Neural cell (in vitro differentiated cells): ENCODE data around the gene TMEM171. TPM values are rescaled to one million over a fixed set of nuclear protein-coding genes. Genes with fewer than 3 reads are reported as not detected.

Experiments used
- H2AFZ ChIP-seq: fragments of 200-600, 300-800 bp; sonication (generic), shearing (Covaris generic); 2 replicates; pipeline ENCODE4 v1.6.0; 2014; ENCODE audit warnings: low read depth, mild to moderate bottlenecking, antibody characterized with exemption, low read length, moderate library complexity
- H3F3A ChIP-seq: fragments of 200-600 bp; shearing (Covaris generic); 2 replicates; pipeline ENCODE4 v1.6.1; 2016; ENCODE audit warnings: mild to moderate bottlenecking, moderate library complexity, mixed read lengths, antibody characterized with exemption, low read length; ENCODE audit not compliant: insufficient read depth, poor library complexity, severe bottlenecking
- H3K27ac ChIP-seq: fragments of 200-600, 300-800 bp; sonication (generic), shearing (Covaris generic); 2 replicates; pipeline ENCODE4 v1.5.1; 2014; ENCODE audit warnings: mild to moderate bottlenecking, low read length, moderate library complexity
- H3K27me3 ChIP-seq: fragments of 300-800, 200-600 bp; sonication (generic), shearing (Covaris generic); 2 replicates; pipeline ENCODE4 v1.6.0; 2014; ENCODE audit warnings: mild to moderate bottlenecking, low read depth, low read length, moderate library complexity; ENCODE audit not compliant: insufficient read depth
- H3K36me3 ChIP-seq: fragments of 300-800, 200-600 bp; sonication (generic), shearing (Covaris generic); 2 replicates; pipeline ENCODE4 v1.5.1; 2014; ENCODE audit warnings: mild to moderate bottlenecking, antibody characterized with exemption, low read length, moderate library complexity; ENCODE audit not compliant: insufficient read depth
- H3K4me2 ChIP-seq: fragments of 300-800, 200-600 bp; sonication (generic), shearing (Covaris generic); 2 replicates; pipeline ENCODE4 v1.6.0; 2014; ENCODE audit warnings: mild to moderate bottlenecking, low read length
- H3K4me3 ChIP-seq: fragments of 300-800, 200-600 bp; sonication (generic), shearing (Covaris generic); 2 replicates; pipeline ENCODE4 v1.5.1; 2014; ENCODE audit warnings: mild to moderate bottlenecking, low read length, moderate library complexity
- H3K79me2 ChIP-seq: fragments of 200-600 bp; shearing (Covaris generic); replicated peaks from 2 replicates; pipeline ENCODE4 v1.6.0; 2014; ENCODE audit warnings: mild to moderate bottlenecking, low read length, moderate library complexity; ENCODE audit not compliant: insufficient read depth
- H3K9ac ChIP-seq: fragments of 300-800, 200-600 bp; sonication (generic), shearing (Covaris generic); 2 replicates; pipeline ENCODE4 v1.6.1; 2016; ENCODE audit warnings: mild to moderate bottlenecking, low read length, mixed read lengths
- H3K9me2 ChIP-seq: fragments of 200-600 bp; shearing (Covaris generic); 2 replicates; pipeline ENCODE4 v1.6.1; 2016; ENCODE audit warnings: mild to moderate bottlenecking, low read length, mixed read lengths; ENCODE audit not compliant: insufficient read depth
- H3K9me3 ChIP-seq: fragments of 200-600, 300-800 bp; sonication (generic), shearing (Covaris generic); 2 replicates; pipeline ENCODE4 v1.6.1; 2016; ENCODE audit warnings: mild to moderate bottlenecking, mixed run types, low read length, moderate library complexity, mixed read lengths
- H4K20me1 ChIP-seq: fragments of 200-600 bp; shearing (Covaris generic); 2 replicates; pipeline ENCODE4 v1.6.1; 2016; ENCODE audit warnings: mild to moderate bottlenecking, mixed run types; ENCODE audit not compliant: insufficient read depth
- EP300 ChIP-seq: fragments of 450-650 bp; conservative IDR thresholded peaks from 2 replicates; pipeline ENCODE4 v1.6.1; 2014; ENCODE audit warnings: antibody characterized with exemption, mild to moderate bottlenecking, moderate library complexity; ENCODE audit not compliant: poor library complexity, severe bottlenecking
- EZH2 ChIP-seq: fragments of 200-600, 300-800 bp; shearing (Covaris generic), sonication (generic); IDR thresholded peaks from 2 replicates; pipeline ENCODE4 v1.6.1; 2014; ENCODE audit warnings: antibody characterized with exemption, low read length, borderline replicate concordance, mild to moderate bottlenecking; ENCODE audit not compliant: insufficient read depth, poor library complexity, severe bottlenecking
- MXI1 ChIP-seq: fragments of 450-650 bp; conservative IDR thresholded peaks from 2 replicates; pipeline ENCODE4 v1.6.1; 2014; ENCODE audit warnings: antibody characterized with exemption, mild to moderate bottlenecking; ENCODE audit not compliant: poor library complexity, severe bottlenecking
- POLR2AphosphoS5 ChIP-seq: IDR thresholded peaks from 2 replicates; pipeline ENCODE4 v1.6.1; 2012
- RAD21 ChIP-seq: fragments of 450-650 bp; conservative IDR thresholded peaks from 2 replicates; pipeline ENCODE4 v1.6.1; 2014; ENCODE audit warnings: antibody characterized with exemption, mild to moderate bottlenecking, moderate library complexity
- SMC3 ChIP-seq: fragments of 450-650 bp; conservative IDR thresholded peaks from 2 replicates; pipeline ENCODE4 v1.6.1; 2014; ENCODE audit warnings: antibody characterized with exemption, mild to moderate bottlenecking, moderate library complexity; ENCODE audit not compliant: poor library complexity
- TAF1 ChIP-seq: IDR thresholded peaks from 2 replicates; pipeline ENCODE4 v1.6.1; 2012; ENCODE audit warnings: low read depth
- polyA plus RNA-seq: library from polyadenylated mRNA; depleted of rRNA; stranded (reverse); fragments of >200 nt; gene quantifications from 2 replicates; pipeline ENCODE4 v1.2.3, GENCODE V29; 2014
- TF ChIP-seq, protein P1 (sequence below): IDR thresholded peaks from 2 replicates; pipeline ENCODE4 v1.6.1; 2012; ENCODE audit warnings: borderline replicate concordance
- TF ChIP-seq, protein P2 (sequence below): fragments of 450-650 bp; IDR thresholded peaks from 2 replicates; pipeline ENCODE4 v1.5.1; 2014; ENCODE audit warnings: antibody characterized with exemption, mild to moderate bottlenecking, moderate library complexity; ENCODE audit not compliant: poor library complexity, severe bottlenecking

TMEM171 gene
- polyA plus RNA-seq, 1 donor from 2014 or later, result not detected

DNA sequence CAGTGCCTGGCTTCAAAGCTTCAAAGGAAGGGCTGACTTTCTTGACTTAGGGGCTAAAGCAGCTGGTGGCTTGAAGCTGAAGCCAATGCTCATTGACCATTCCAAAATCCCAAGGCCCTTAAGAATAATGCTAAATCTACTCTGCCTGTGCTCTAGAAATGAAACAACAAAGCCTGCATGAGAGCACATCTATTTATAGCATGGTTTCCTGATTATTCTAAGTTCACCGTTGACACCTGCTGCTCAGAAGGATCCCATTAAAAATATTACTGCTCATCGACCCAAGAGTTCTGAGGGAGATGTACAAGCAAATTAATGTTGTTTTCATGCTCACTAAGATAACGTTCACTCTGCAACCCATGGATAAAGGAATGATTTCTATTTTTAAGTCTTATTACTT, 59.4 kb downstream of the TMEM171 start:
- Histone ChIP-seq H3K27ac (no peak overlapping the region), H3K36me3 (no peaks in the 10 kb centered on the region), H2AFZ (no peak overlapping the region), H3K27me3 (no peaks in the 10 kb centered on the region), H4K20me1 (no peaks in the 10 kb centered on the region), H3K4me2 (no peak overlapping the region), H3F3A (no peaks in the 10 kb centered on the region), H3K79me2 (no peaks in the 10 kb centered on the region), H3K9me2 (no peaks in the 10 kb centered on the region), H3K4me3 (no peak overlapping the region), H3K9ac (no peak overlapping the region), H3K9me3 (no peaks in the 10 kb centered on the region)
- TF ChIP-seq EZH2, result no peak
- TF ChIP-seq SMC3, result no peak
- no peak for TF ChIP-seq POLR2AphosphoS5
- TF ChIP-seq MXI1, result no peak
- TF ChIP-seq, protein P1, sequence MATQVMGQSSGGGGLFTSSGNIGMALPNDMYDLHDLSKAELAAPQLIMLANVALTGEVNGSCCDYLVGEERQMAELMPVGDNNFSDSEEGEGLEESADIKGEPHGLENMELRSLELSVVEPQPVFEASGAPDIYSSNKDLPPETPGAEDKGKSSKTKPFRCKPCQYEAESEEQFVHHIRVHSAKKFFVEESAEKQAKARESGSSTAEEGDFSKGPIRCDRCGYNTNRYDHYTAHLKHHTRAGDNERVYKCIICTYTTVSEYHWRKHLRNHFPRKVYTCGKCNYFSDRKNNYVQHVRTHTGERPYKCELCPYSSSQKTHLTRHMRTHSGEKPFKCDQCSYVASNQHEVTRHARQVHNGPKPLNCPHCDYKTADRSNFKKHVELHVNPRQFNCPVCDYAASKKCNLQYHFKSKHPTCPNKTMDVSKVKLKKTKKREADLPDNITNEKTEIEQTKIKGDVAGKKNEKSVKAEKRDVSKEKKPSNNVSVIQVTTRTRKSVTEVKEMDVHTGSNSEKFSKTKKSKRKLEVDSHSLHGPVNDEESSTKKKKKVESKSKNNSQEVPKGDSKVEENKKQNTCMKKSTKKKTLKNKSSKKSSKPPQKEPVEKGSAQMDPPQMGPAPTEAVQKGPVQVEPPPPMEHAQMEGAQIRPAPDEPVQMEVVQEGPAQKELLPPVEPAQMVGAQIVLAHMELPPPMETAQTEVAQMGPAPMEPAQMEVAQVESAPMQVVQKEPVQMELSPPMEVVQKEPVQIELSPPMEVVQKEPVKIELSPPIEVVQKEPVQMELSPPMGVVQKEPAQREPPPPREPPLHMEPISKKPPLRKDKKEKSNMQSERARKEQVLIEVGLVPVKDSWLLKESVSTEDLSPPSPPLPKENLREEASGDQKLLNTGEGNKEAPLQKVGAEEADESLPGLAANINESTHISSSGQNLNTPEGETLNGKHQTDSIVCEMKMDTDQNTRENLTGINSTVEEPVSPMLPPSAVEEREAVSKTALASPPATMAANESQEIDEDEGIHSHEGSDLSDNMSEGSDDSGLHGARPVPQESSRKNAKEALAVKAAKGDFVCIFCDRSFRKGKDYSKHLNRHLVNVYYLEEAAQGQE, result no peak
- TF ChIP-seq, protein P2, sequence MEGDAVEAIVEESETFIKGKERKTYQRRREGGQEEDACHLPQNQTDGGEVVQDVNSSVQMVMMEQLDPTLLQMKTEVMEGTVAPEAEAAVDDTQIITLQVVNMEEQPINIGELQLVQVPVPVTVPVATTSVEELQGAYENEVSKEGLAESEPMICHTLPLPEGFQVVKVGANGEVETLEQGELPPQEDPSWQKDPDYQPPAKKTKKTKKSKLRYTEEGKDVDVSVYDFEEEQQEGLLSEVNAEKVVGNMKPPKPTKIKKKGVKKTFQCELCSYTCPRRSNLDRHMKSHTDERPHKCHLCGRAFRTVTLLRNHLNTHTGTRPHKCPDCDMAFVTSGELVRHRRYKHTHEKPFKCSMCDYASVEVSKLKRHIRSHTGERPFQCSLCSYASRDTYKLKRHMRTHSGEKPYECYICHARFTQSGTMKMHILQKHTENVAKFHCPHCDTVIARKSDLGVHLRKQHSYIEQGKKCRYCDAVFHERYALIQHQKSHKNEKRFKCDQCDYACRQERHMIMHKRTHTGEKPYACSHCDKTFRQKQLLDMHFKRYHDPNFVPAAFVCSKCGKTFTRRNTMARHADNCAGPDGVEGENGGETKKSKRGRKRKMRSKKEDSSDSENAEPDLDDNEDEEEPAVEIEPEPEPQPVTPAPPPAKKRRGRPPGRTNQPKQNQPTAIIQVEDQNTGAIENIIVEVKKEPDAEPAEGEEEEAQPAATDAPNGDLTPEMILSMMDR, result no peak
- no peak for TF ChIP-seq EP300
- TF ChIP-seq TAF1, result no peak
- TF ChIP-seq RAD21, result no peak

DNA sequence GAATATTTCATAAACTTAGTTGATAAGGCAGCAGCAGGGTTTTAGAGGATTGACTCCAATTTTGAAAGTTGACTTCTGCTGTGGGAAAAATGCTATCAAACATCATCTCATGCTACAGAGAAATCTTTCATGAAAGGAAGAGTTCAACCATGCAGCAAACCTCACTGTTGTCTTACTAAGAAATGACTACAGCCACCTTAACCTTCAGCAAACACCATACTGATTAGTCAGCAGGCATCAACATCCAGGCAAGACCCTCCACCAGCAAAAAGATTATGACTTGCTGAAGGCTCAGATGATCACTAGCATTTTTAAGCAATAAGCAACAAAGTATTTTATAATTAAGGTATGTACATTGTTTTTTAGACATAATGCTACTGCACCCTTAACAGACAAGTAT, 60.2 kb downstream of the TMEM171 start:
- H4K20me1 ChIP-seq, result no peaks in the 10 kb centered on the region
- no peak overlapping the region for H3K9ac ChIP-seq
- H3K9me2 ChIP-seq, result no peaks in the 10 kb centered on the region
- no peak overlapping the region for H3K27ac ChIP-seq
- no peaks in the 10 kb centered on the region for H3K36me3 ChIP-seq
- no peaks in the 10 kb centered on the region for H3K79me2 ChIP-seq
- no peak overlapping the region for H2AFZ ChIP-seq
- TF ChIP-seq EZH2, result no peak
- TF ChIP-seq TAF1, result no peak
- TF ChIP-seq RAD21, result no peak
- no peaks in the 10 kb centered on the region for H3F3A ChIP-seq
- H3K27me3 ChIP-seq, result no peaks in the 10 kb centered on the region
- H3K4me2 ChIP-seq, result no peak overlapping the region
- no peaks in the 10 kb centered on the region for H3K9me3 ChIP-seq
- H3K4me3 ChIP-seq, result no peak overlapping the region

Other genes starting within 250 kb of the TMEM171 start
- gene FCHO2, start 164.5 kb upstream of the TMEM171 start, polyA plus RNA-seq, result 19.9 and 24.3 TPM in 2 replicates
- gene TMEM174, start 52.6 kb downstream of the TMEM171 start, polyA plus RNA-seq, result not detected in 2 replicates